Measurements from ENCODE around the gene TMEM30A.

Gene TMEM30A

GRCh38 chr6:75284632-75285282, at the start of gene TMEM30A:
Gene TMEM30A, minus strand, starts transcription at chr6:75284792. Its CDS starts 154 bp downstream, at chr6:75284638.
- DNase-seq, result peak; percentile 99

DNA sequence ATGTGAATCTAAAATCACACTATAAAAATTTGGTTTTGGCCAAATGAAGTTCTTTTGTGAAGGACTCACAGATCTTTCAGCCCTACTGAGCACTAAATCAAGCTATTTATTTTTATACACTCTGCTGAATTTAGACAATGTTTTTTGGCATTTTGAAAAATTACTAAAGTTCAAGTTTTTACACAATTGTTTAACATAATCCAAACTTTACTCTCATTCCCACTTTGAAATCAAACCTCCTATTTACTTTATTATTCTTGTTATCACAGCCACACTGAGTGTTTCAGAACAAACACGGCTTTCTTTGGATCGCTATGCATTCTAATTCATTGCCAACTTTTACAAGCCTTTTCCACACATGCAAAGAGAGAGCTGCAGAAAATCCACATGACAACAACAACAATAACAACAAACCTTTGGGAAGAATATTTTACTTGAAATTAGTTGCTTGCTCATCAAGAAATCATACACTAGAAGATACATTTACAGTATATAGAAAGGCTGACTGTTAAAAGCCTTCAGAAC, 49.1 kb upstream of the TMEM30A start:
- DNase-seq, result no peak

DNA sequence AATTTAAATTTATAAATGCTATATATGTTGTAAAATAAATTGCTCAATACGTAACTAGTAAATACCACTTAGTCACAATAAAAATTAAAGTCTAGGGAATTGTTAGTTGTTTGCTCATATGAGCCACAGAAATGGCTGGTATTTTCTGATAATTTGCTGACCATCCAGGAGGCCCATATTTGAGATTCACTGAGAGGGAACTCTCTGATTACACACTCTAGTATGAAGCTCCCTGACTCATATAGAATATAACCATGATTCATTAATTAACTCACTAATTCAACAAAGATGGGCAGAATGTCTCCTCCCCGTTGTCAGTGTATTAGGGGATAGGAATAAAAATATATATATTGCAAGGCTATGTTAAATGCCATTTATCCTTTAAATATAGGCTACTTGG, 46.6 kb upstream of the TMEM30A start:
- peak; percentile 91 for DNase-seq

GRCh38 chr6:75329703-75330102, 45.1 kb upstream of the TMEM30A start:
- no peak for DNase-seq

DNA sequence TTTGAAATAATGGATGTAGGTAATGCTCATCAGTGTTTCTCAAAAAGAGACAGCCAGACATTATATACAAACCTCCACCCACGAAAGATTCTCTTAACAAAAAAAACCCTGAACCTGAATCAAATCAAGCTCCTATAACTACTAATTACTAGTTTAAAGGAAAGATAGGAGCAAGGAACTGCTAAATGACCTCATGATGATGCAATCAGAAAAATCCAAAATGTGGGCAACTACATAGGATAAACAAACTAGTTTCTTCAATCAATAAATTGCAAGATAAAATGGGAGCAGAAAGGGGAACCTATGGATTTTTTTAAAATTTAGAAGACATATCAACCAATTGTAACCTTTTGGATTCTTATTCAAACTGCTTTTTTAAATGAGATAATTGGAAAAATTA, 43.2 kb upstream of the TMEM30A start:
- no peak for DNase-seq

GRCh38 chr6:75326557-75327258, 42.1 kb upstream of the TMEM30A start:
- DNase-seq, result no peak

DNA sequence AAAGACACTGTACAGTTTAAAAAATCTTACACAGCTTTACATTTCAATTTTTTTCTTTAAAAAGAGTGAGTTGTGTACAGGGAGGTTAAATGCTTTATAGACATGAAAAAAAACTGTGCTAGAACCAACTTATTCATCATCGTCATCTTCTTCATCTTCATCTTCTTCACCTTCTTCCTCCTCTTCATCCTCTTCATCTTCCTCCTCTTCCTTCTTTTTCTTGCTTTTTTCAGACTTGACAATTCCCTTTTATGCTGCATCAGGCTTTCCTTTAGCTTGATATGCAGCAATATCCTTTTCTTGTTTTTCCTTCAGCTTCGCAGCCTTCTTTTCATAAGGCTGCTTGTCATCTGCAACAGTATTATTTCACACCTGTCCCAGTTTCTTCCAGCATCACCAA, 34.3 kb upstream of the TMEM30A start:
- DNase-seq, result no peak

DNA sequence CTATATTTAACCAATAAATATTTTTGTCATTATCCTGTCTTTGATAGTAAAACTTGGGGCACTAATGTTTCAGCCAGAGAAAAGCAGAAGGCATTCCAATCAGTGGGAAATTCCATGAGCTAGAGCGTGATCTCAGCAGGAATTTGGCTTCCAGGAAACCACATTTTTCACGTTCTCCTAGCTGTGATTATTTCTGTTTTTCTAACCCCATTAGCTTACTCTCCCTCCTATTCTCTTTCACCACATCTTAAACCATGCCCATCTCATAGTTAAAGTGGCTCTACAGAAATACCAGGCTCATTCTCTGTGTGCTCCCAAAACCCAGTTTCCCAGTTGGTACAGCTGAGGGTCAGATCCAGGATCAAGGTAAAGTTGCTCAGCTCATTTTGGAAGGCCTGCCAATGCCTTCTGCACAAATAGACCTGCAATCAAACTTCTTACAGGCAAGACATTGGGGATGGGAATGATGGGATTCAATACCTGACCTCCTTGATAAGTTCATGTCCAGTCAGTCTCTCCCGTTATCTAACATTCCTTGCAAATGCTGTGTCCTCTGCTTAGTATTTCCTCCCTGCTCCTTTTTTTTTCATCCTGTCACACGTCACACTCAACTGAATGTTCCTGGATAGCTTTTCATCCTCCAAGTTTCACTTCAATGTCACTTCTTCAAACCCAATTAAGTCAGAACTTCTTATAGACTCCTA, 33.1 kb upstream of the TMEM30A start:
- peak; percentile 77 for DNase-seq

DNA sequence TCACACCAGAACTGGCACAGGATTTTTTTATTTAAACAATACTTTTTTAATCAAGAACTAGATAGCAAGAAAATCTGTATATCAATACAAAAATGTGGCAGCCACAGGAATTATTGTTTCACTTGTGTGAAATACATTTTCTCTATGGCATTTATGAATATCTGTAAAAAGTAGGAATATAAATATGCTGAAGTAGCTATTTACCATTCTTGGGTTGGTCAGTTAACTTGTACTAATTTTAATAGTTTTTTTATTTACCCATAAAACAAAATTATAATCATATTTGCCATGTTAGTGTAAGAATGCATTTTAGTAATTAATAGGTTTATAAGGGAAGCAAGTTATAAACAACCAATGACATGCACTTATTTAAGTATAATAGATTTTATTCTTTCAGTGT, 31.4 kb upstream of the TMEM30A start:
- DNase-seq, result no peak

DNA sequence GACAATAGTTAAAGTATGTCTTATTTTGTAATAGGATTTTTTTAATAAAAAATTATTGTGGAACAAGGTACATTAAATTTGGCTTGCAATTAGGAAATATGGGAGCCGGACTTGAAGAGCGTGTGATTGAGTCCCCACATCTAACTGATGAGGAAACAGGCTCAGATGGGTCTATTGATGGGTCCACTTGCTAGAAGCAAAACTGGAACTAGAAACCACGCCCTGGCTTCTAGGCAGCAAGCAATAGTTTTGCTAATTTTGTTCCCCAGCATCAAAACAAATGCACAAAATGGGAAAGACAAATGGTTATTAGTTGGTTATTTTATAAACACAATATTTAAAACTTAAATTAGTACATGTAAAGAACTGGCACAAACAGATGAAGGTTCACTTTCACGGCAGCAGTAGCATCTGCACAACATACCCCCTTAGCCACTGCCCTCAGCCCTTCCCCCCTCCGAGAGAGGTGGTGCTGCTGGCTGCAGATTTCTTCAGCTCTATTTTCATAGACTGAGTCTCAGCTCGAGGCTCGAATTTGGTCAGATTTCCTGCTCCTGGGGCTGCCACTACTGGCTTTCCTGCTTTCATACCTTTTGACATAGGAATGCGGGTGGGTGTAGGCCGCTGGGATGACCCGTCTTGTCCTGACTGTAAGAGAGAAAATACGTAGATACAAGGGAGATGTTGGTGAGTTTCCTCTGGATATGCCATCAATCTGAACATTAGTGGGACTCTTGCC, 23.8 kb upstream of the TMEM30A start:
- DNase-seq, result no peak

GRCh38 chr6:75307364-75308004, 22.9 kb upstream of the TMEM30A start:
- no peak for DNase-seq

DNA sequence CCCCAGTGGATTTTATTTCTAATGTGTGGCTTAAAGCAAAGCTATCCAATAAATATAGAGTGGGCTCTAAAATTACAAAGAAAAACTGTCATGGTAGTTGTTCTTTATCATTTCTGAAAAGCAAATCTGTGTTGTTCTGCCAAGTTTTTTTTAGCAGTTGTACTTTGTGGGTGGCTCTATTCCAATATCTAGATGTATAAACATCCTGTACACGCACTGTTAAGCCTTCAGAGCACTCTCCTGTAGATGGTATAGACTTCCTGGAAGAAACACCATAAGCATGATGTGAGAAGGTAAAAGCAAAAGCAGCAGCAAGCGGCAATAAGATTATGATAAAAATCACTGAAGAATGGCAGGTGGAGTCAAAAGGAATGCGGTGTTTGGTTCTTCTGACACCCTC, 21.5 kb upstream of the TMEM30A start:
- no peak for DNase-seq

- DNase-seq, result no peak
These were observed 21.0 kb upstream of the TMEM30A start for GRCh38 chr6:75305573-75305972.

- no peak for DNase-seq
These were observed 17.7 kb upstream of the TMEM30A start for GRCh38 chr6:75302280-75302679.

DNA sequence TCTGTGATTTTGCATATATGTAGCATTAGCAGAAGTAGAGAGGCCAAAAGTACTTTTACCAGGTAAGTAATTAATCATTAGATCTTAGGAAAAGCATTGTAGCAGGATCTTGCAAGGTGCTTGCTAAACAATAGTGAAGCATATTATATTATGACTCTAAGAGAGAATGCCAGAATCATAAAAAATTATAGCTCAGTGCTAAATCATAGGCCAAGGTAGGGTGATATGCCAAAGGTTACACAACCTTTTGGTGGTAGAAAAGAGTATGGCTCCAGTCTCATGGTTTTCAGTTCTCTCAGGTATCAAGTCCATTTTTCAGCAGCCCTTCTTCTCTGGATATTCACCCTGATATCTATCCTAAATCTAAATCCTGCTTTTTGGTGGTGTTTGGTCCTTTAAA, 16.9 kb upstream of the TMEM30A start:
- DNase-seq, result no peak

- no peak for DNase-seq
These were observed 16.5 kb upstream of the TMEM30A start for GRCh38 chr6:75301088-75301487.

- DNase-seq, result no peak
These were observed 15.9 kb upstream of the TMEM30A start for GRCh38 chr6:75300531-75300855.

DNA sequence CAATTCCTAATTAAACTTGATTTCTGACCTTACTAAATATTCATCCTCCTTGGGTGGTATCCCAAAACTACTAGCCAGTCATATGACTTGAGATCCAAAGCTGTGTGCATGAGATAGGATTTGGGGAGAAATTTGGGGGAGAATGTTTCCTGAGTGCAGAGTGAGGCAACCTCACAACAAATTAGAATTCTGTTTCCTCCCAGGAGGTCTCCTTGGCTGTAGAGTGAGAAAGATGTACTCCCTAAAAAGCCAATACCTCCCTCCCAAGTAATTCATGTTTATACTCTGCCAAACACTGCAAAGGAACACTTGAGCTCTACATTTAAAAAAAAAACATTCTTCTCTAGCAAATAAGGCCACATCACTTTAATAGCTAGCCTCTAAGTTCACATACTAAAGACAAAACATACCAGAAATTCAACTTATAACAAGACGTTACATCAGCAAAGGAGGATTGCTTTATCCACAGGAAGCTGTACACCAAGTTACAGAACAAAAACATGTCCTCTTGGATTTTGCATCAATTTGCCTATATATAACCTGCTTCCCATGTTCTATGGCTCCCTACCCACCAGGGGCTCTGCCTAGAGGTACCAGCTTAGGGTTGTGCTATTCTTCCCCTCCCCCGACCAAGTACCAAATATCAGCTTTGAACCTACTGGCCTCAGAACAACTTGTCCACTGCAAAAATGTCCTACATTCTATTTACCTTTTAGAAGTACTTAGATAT, 15.4 kb upstream of the TMEM30A start:
- peak; percentile 42 for DNase-seq

GRCh38 chr6:75296811-75297779, 12.5 kb upstream of the TMEM30A start:
- DNase-seq, result peak; percentile 72

DNA sequence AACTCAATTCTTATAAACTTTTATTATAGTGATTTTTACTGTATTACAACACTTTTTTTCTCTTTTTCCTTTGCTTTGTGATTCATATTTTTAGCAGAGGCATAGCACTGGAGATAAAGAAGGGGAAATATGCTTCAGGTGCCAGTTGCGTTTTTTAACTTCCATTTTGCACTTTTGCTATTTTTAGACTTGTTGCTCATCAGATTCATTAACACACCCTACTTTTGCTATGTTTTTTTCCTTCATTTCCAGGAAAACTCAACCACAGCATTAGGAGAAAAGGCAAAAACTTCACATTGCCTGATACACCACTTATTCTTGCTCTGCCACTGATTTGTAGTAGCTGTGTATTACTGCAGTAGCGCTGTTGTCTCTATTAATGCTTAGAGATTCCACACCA, 8.0 kb upstream of the TMEM30A start:
- DNase-seq, result no peak

DNA sequence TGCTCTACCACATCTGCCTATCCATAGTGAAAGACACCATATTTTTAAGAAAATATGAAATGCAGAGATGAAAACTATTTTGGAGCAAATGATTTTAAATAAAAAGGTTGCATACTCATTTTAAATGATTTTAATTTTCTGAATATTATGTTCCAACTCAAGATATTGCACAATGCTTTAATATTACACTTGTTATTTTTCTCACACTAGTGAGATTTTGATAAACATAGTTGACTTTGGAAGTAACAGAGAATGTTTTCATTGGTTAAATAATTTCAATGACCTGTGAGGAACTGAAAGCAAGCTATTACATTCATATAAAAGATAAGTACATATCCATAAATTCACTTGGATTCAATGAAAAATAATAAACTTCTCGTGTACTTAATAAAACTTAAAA, 7.2 kb upstream of the TMEM30A start:
- no peak for DNase-seq

Measured in fibroblast of upper back skin (primary cell).